ENCODE data around the gene GRIN3B. TPM values are rescaled to one million over a fixed set of nuclear protein-coding genes. Genes with fewer than 3 reads are reported as not detected.

GRIN3B gene
- total and polyA plus RNA-seq, 7 experiments from 2014 or later = 0.10 to 0.56 (median 0.19) TPM; not detected in 4

- peaks cover 7 to 27% (median 13%) of the 10 kb centered on the region in 3 experiments for H3K36me3 ChIP-seq (ENCODE audit: control insufficient read depth in 2 of 3, insufficient read depth in 3 of 3, low read length in 3 of 3)
- intact Hi-C loops (cut with micrococcal nuclease) = loop anchor here (1.0 to 10.0 kb wide), 3 partner anchors 13 to 377 kb away; partner anchors contain the start of genes ABCA7 (in 2 of the 2), ARHGAP45 (in 1 of the 2), DAZAP1 (in 1 of the 2) and GAMT (in 1 of the 2)
- peaks cover 30 to 31% of the 10 kb centered on the region in 2 donors for H3K4me1 ChIP-seq (ENCODE audit: control insufficient read depth in 2 of 2, insufficient read depth in 2 of 2, low read length in 2 of 2)
- ChIA-PET CTCF (interaction anchor here (2.4 to 2.9 kb wide), 2 partner anchors 13 to 48 kb away, joined by 10 to 13 read pairs; partner anchors contain the start of gene ABCA7), POLR2A (interaction anchor here (0.6 to 18.2 kb wide), 16 partner anchors 10 to 242 kb away, joined by 3 to 495 read pairs (median 7); partner anchors contain the start of genes ABCA7, ARHGAP45, CIRBP and WDR18)
- Mint-ChIP-seq H3K9me3 (peaks cover 0 to 5% (median 0%) of the 10 kb centered on the region in 11 donors), H3K4me3 (peak overlapping the region; percentile 93 to 99 (median 97)), H3K27me3 (peaks cover 0 to 2% (median 0%) of the 10 kb centered on the region in 5 donors), H3K4me1 (peaks cover 6 to 42% (median 28%) of the 10 kb centered on the region in 7 donors), H3K36me3 (peaks cover 0 to 17% (median 5%) of the 10 kb centered on the region in 5 donors), H3K27ac (peak overlapping the region; percentile 83 to 98 (median 94))
- DNase-seq = no peak
- no peaks in the 10 kb centered on the region for H3K27me3 ChIP-seq (ENCODE audit: control insufficient read depth in 2 of 2, insufficient read depth in 2 of 2, low read length in 2 of 2)
- H3K27ac ChIP-seq (ENCODE audit: low read depth, low read length) = peak overlapping the region; percentile 85
- H3K9me3 ChIP-seq (ENCODE audit: control insufficient read depth in 2 of 3, low read length in 3 of 3) = no peaks in the 10 kb centered on the region
- H3K4me3 ChIP-seq (ENCODE audit: low read length) = peak overlapping the region; percentile 99
- no peak for ATAC-seq
Measured at GRCh38 chr19:1027650-1028061, 27.4 kb downstream of the GRIN3B start.

- intact Hi-C loops (cut with micrococcal nuclease) = loop anchor here (1.0 to 10.0 kb wide), 3 partner anchors 12 to 377 kb away; partner anchors contain the start of genes ABCA7 (in 2 of the 2), ARHGAP45 (in 1 of the 2), DAZAP1 (in 1 of the 2) and GAMT (in 1 of the 2)
- Mint-ChIP-seq H3K27me3 (peaks cover 0 to 2% (median 0%) of the 10 kb centered on the region in 5 donors), H3K9me3 (peaks cover 0 to 5% (median 0%) of the 10 kb centered on the region in 11 donors), H3K36me3 (peaks cover 0 to 20% (median 5%) of the 10 kb centered on the region in 5 donors), H3K4me1 (peaks cover 6 to 49% (median 34%) of the 10 kb centered on the region in 7 donors), H3K27ac (peak overlapping the region; percentile 83 to 96 (median 92)), H3K4me3 (peak overlapping the region; percentile 87 to 99 (median 96))
- Histone ChIP-seq H3K27ac (ENCODE audit: low read depth, low read length) (peak overlapping the region; percentile 85), H3K4me1 (ENCODE audit: control insufficient read depth in 2 of 2, insufficient read depth in 2 of 2, low read length in 2 of 2) (peaks cover 30 to 35% of the 10 kb centered on the region in 2 donors), H3K9me3 (ENCODE audit: control insufficient read depth in 2 of 3, low read length in 3 of 3) (no peaks in the 10 kb centered on the region), H3K36me3 (ENCODE audit: control insufficient read depth in 2 of 3, insufficient read depth in 3 of 3, low read length in 3 of 3) (peaks cover 12 to 33% (median 14%) of the 10 kb centered on the region in 3 experiments), H3K4me3 (ENCODE audit: low read length) (peak overlapping the region; percentile 99), H3K27me3 (ENCODE audit: control insufficient read depth in 2 of 2, insufficient read depth in 2 of 2, low read length in 2 of 2) (no peaks in the 10 kb centered on the region)
- DNase-seq (peak in 8 of 9 donors; percentile 64 to 77 (median 74)), ATAC-seq (peak; percentile 46)
- CTCF ChIA-PET = interaction anchor here (0.8 to 2.9 kb wide), 3 partner anchors 12 to 151 kb away, joined by 3 to 13 read pairs (median 10); partner anchors contain the start of gene ABCA7
- POLR2A ChIA-PET = interaction anchor here (0.7 to 18.2 kb wide), 17 partner anchors 8 to 241 kb away, joined by 3 to 495 read pairs (median 7); partner anchors contain the start of genes ABCA7, ARHGAP45, CIRBP and RNU6-2
Measured at GRCh38 chr19:1028062-1028926, 28.1 kb downstream of the GRIN3B start.

GRCh38 chr19:1032264-1032867 lies 32.1 kb downstream of the GRIN3B start:
- H3K4me1 Mint-ChIP-seq = peaks cover 13 to 60% (median 41%) of the 10 kb centered on the region in 7 donors
- peak overlapping the region; percentile 35 for H3K27ac ChIP-seq (ENCODE audit: low read depth, low read length)
- H3K9me3 ChIP-seq (ENCODE audit: control insufficient read depth in 2 of 3, low read length in 3 of 3) = no peaks in the 10 kb centered on the region
- H3K9me3 Mint-ChIP-seq = peaks cover 0 to 5% (median 0%) of the 10 kb centered on the region in 11 donors
- H3K4me3 ChIP-seq (ENCODE audit: low read length) = no peak overlapping the region
- intact Hi-C loops (cut with micrococcal nuclease) = no loop called here
- no peak for DNase-seq
- H3K27me3 ChIP-seq (ENCODE audit: control insufficient read depth in 2 of 2, insufficient read depth in 2 of 2, low read length in 2 of 2) = no peaks in the 10 kb centered on the region
- no peaks in the 10 kb centered on the region for H3K27me3 Mint-ChIP-seq
- peaks cover 0 to 34% (median 9%) of the 10 kb centered on the region in 5 donors for H3K36me3 Mint-ChIP-seq
- no peak for ATAC-seq
- H3K36me3 ChIP-seq (ENCODE audit: control insufficient read depth in 2 of 3, insufficient read depth in 3 of 3, low read length in 3 of 3) = peaks cover 13 to 44% (median 21%) of the 10 kb centered on the region in 3 experiments
- CTCF ChIA-PET = interaction anchor here (0.6 to 2.2 kb wide), 3 partner anchors 53 to 170 kb away, joined by 3 to 12 read pairs (median 4); no protein-coding TSS in a partner anchor
- POLR2A ChIA-PET = interaction anchor here (1.0 to 18.2 kb wide), 9 partner anchors 7 to 237 kb away, joined by 3 to 495 read pairs (median 6); partner anchors contain the start of genes ABCA7, ARHGAP45 and RNU6-2
- peak overlapping the region in 5 of 10 donors; percentile 29 to 73 (median 48) for H3K4me3 Mint-ChIP-seq
- H3K27ac Mint-ChIP-seq = peak overlapping the region in 7 of 9 donors; percentile 17 to 96 (median 80)
- peaks cover 30 to 34% of the 10 kb centered on the region in 2 donors for H3K4me1 ChIP-seq (ENCODE audit: control insufficient read depth in 2 of 2, insufficient read depth in 2 of 2, low read length in 2 of 2)

- H3K4me3 Mint-ChIP-seq = peak overlapping the region in 5 of 10 donors; percentile 12 to 98 (median 44)
- ATAC-seq = no peak
- Histone ChIP-seq H3K27me3 (ENCODE audit: control insufficient read depth in 2 of 2, insufficient read depth in 2 of 2, low read length in 2 of 2) (no peaks in the 10 kb centered on the region), H3K4me1 (ENCODE audit: control insufficient read depth in 2 of 2, insufficient read depth in 2 of 2, low read length in 2 of 2) (peaks cover 32 to 43% of the 10 kb centered on the region in 2 donors), H3K36me3 (ENCODE audit: control insufficient read depth in 2 of 3, insufficient read depth in 3 of 3, low read length in 3 of 3) (peaks cover 14 to 40% (median 18%) of the 10 kb centered on the region in 3 experiments), H3K4me3 (ENCODE audit: low read length) (no peak overlapping the region), H3K9me3 (ENCODE audit: control insufficient read depth in 2 of 3, low read length in 3 of 3) (no peaks in the 10 kb centered on the region), H3K27ac (ENCODE audit: low read depth, low read length) (no peak overlapping the region)
- H3K9me3 Mint-ChIP-seq = peaks cover 0 to 2% (median 0%) of the 10 kb centered on the region in 11 donors
- ChIA-PET POLR2A (interaction anchor here (0.7 to 9.4 kb wide), 5 partner anchors 9 to 52 kb away, joined by 3 to 342 read pairs (median 136); partner anchors contain the start of genes ARHGAP45, CNN2, RNU6-2 and TMEM259), CTCF (interaction anchor here (0.7 kb wide), 1 partner anchor 16 kb away, joined by 4 read pairs; no protein-coding TSS in a partner anchor)
- intact Hi-C loops (cut with micrococcal nuclease) = loop anchor here in 1 of 2 donors (5.0 kb wide), 1 partner anchor 41 kb away; no protein-coding TSS in a partner anchor
- peak overlapping the region in 8 of 9 donors; percentile 66 to 98 (median 94) for H3K27ac Mint-ChIP-seq
- peaks cover 35 to 71% (median 64%) of the 10 kb centered on the region in 7 donors for H3K4me1 Mint-ChIP-seq
- peak in 2 of 9 donors; percentile 5 to 26 for DNase-seq
- no peaks in the 10 kb centered on the region for H3K27me3 Mint-ChIP-seq
- peaks cover 6 to 42% (median 14%) of the 10 kb centered on the region in 5 donors for H3K36me3 Mint-ChIP-seq
Measured at GRCh38 chr19:1035998-1036621, 35.9 kb downstream of the GRIN3B start.

GRCh38 chr19:1037621-1038064 lies 37.4 kb downstream of the GRIN3B start:
- Histone ChIP-seq H3K4me1 (ENCODE audit: control insufficient read depth in 2 of 2, insufficient read depth in 2 of 2, low read length in 2 of 2) (peaks cover 30 to 49% of the 10 kb centered on the region in 2 donors), H3K9me3 (ENCODE audit: control insufficient read depth in 2 of 3, low read length in 3 of 3) (no peaks in the 10 kb centered on the region), H3K36me3 (ENCODE audit: control insufficient read depth in 2 of 3, insufficient read depth in 3 of 3, low read length in 3 of 3) (peaks cover 8 to 37% (median 11%) of the 10 kb centered on the region in 3 experiments), H3K4me3 (ENCODE audit: low read length) (peak overlapping the region; percentile 43), H3K27me3 (ENCODE audit: control insufficient read depth in 2 of 2, insufficient read depth in 2 of 2, low read length in 2 of 2) (no peaks in the 10 kb centered on the region), H3K27ac (ENCODE audit: low read depth, low read length) (peak overlapping the region; percentile 60)
- no peaks in the 10 kb centered on the region for H3K27me3 Mint-ChIP-seq
- ATAC-seq = no peak
- peak overlapping the region; percentile 78 to 98 (median 95) for H3K27ac Mint-ChIP-seq
- DNase-seq = no peak
- H3K36me3 Mint-ChIP-seq = peaks cover 6 to 37% (median 14%) of the 10 kb centered on the region in 5 donors
- CTCF ChIA-PET = interaction anchor here (0.6 to 2.5 kb wide), 4 partner anchors 12 to 139 kb away, joined by 3 to 6 read pairs (median 4); partner anchors contain the start of gene CNN2
- POLR2A ChIA-PET = interaction anchor here (0.6 to 9.4 kb wide), 12 partner anchors 9 to 362 kb away, joined by 3 to 342 read pairs (median 5); partner anchors contain the start of genes ARHGAP45, CNN2, RNU6-2 and TMEM259
- H3K9me3 Mint-ChIP-seq = peaks cover 0 to 2% (median 0%) of the 10 kb centered on the region in 11 donors
- peaks cover 29 to 71% (median 62%) of the 10 kb centered on the region in 7 donors for H3K4me1 Mint-ChIP-seq
- peak overlapping the region; percentile 32 to 100 (median 98) for H3K4me3 Mint-ChIP-seq
- intact Hi-C loops (cut with micrococcal nuclease) = loop anchor here (2.0 to 5.0 kb wide), 2 partner anchors 37 to 40 kb away; partner anchors contain the start of gene GRIN3B (in 1 of the 2)
